LNCAP (cell line): Measurements from ENCODE around the gene HSD17B12.

Source experiments
- CTCF ChIP-seq: fragments of 450-650 bp; IDR thresholded peaks from 2 replicates; pipeline ENCODE4 v1.5.1; 2017; ENCODE audit warnings: mild to moderate bottlenecking

Gene HSD17B12

GRCh38 chr11:43784301-43784700 lies 103.8 kb downstream of the HSD17B12 start:
- no peak for TF ChIP-seq CTCF

- no peak for TF ChIP-seq CTCF
Observed at GRCh38 chr11:43784866-43785265, 104.3 kb downstream of the HSD17B12 start.

GRCh38 chr11:43785318-43785717 lies 104.8 kb downstream of the HSD17B12 start:
- TF ChIP-seq CTCF: no peak

- no peak for TF ChIP-seq CTCF
Observed at GRCh38 chr11:43786016-43786415, 105.5 kb downstream of the HSD17B12 start.

- TF ChIP-seq CTCF: no peak
Observed at GRCh38 chr11:43787824-43788223, 107.3 kb downstream of the HSD17B12 start.

- TF ChIP-seq CTCF: no peak
Observed at GRCh38 chr11:43788421-43788820, 107.9 kb downstream of the HSD17B12 start.

GRCh38 chr11:43789700-43790443 lies 109.3 kb downstream of the HSD17B12 start:
- TF ChIP-seq CTCF: no peak

GRCh38 chr11:43790444-43790794 lies 109.9 kb downstream of the HSD17B12 start:
- TF ChIP-seq CTCF: no peak
